K562 (cell line): ENCODE results near the gene PRRG1. TPM values are rescaled to one million over a fixed set of nuclear protein-coding genes. Genes with fewer than 3 reads are reported as not detected.

Source experiments
- ATAC-seq: fragments of 200-7000 bp; cut with Tn5 transposase; 3 replicates; pipeline ENCODE4 v1.9.1; 2020; ENCODE audit warnings: moderate library complexity
- BruUV-seq: library from RNA; stranded (reverse); fragments of 400-500 nt; replicated peaks from 2 replicates; lab custom pipeline; 2021; lab: Mats Ljungman, UMichigan
- CTCF ChIA-PET: fragments of 300-600 bp; formaldehyde crosslinking; extraction: SDS; loops from one replicate; lab custom pipeline; 2021; ENCODE audit warnings: low intra/inter-chr PET ratio; lab: Yijun Ruan, JAX
- POLR2A ChIA-PET: fragments of 300-600, 350-650 bp; sonication (Branson Sonifier 250); formaldehyde crosslinking; extraction: SDS; loops from one replicate; lab custom pipeline; 2021; ENCODE audit warnings: antibody characterized with exemption, inconsistent platforms; lab: Yijun Ruan, JAX
- DNase-seq, 4 experiments: peaks; one replicate each; pipeline versions ENCODE4 v3.0.0 to v3.0.0-alpha.2; 2011 to 2018; ENCODE audit warnings: low spot score in 3 of 4, mixed read lengths in 3 of 4; ENCODE audit errors: extremely low read depth in 1 of 4
- FAIRE-seq: peaks from 2 replicates; lab custom pipeline; 2011; peaks lifted over from hg19 to GRCh38; lab: Jason Lieb, UNC
- H2AFZ ChIP-seq: 2 replicates; pipeline ENCODE4 v1.6.0; 2011; ENCODE audit warnings: low read depth, low read length, control low read depth, inconsistent platforms
- H3K27ac ChIP-seq: fragments of 200-600 bp; 3 replicates; pipeline ENCODE4 v1.8.0; 2011; ENCODE audit warnings: low read depth, mild to moderate bottlenecking, control low read depth, inconsistent platforms, low read length, moderate library complexity, mixed read lengths; ENCODE audit errors: extremely low read depth
- H3K27me3 ChIP-seq, 2 experiments: fragments of 300-600 bp in 1 of 2; 2 replicates in 1 of 2; 3 replicates in 1 of 2; pipeline versions ENCODE4 v1.6.0 to v1.8.0; 2011; ENCODE audit warnings: inconsistent platforms in 2 of 2, low read length in 2 of 2, mild to moderate bottlenecking in 1 of 2, mixed read lengths in 1 of 2, moderate library complexity in 1 of 2; ENCODE audit not compliant: control insufficient read depth in 2 of 2, insufficient read depth in 2 of 2
- H3K36me3 ChIP-seq: fragments of 300-600 bp; 3 replicates; pipeline ENCODE4 v1.8.0; 2011; ENCODE audit warnings: mild to moderate bottlenecking, low read length, inconsistent platforms; ENCODE audit not compliant: control insufficient read depth, insufficient read depth
- H3K4me1 ChIP-seq, 2 experiments: fragments of 200-600 bp in 1 of 2; replicated peaks in 1 of 2; 2 replicates in 1 of 2; 3 replicates in 1 of 2; pipeline versions ENCODE4 v1.5.1 to v1.8.0; 2011; ENCODE audit warnings: inconsistent platforms in 2 of 2, low read length in 2 of 2, mild to moderate bottlenecking in 1 of 2, mixed read lengths in 1 of 2, moderate library complexity in 1 of 2; ENCODE audit not compliant: control insufficient read depth in 2 of 2, insufficient read depth in 2 of 2
- H3K4me2 ChIP-seq: 2 replicates; pipeline ENCODE4 v1.6.1; 2011; ENCODE audit warnings: low read length, control low read depth, inconsistent platforms, mixed read lengths; ENCODE audit not compliant: insufficient read depth
- H3K4me3 ChIP-seq: fragments of 200-600 bp; sonication (generic), shearing (Covaris generic); 2 replicates; pipeline ENCODE4 v1.5.1; 2016; ENCODE audit warnings: control low read depth, inconsistent platforms
- H3K79me2 ChIP-seq: fragments of 200-600 bp; 3 replicates; pipeline ENCODE4 v1.8.0; 2011; ENCODE audit warnings: low read length, inconsistent platforms; ENCODE audit not compliant: control insufficient read depth, insufficient read depth
- H3K9ac ChIP-seq, 2 experiments: 2 replicates each; pipeline versions ENCODE4 v1.6.0 to v1.6.1; 2011; ENCODE audit warnings: low read depth in 2 of 2, low read length in 2 of 2, control low read depth in 1 of 2, inconsistent platforms in 1 of 2, mild to moderate bottlenecking in 1 of 2, mixed read lengths in 1 of 2; ENCODE audit not compliant: insufficient read depth in 1 of 2
- H3K9me1 ChIP-seq: one replicate; pipeline ENCODE4 v1.6.0; 2011; ENCODE audit warnings: inconsistent platforms, mild to moderate bottlenecking, low read length, moderate library complexity; ENCODE audit not compliant: control insufficient read depth, insufficient read depth
- H3K9me3 ChIP-seq: replicated peaks from 2 replicates; pipeline ENCODE4 v1.5.1; 2011; ENCODE audit warnings: low read depth, low read length, inconsistent platforms; ENCODE audit not compliant: control insufficient read depth, insufficient read depth
- H4K20me1 ChIP-seq: replicated peaks from 2 replicates; pipeline ENCODE4 v1.6.1; 2011; ENCODE audit warnings: low read length, inconsistent platforms, mixed read lengths; ENCODE audit not compliant: control insufficient read depth, insufficient read depth
- E2F4 ChIP-seq: sonication (generic); formaldehyde crosslinking; IDR thresholded peaks from 2 replicates; pipeline ENCODE4 v1.8.0; 2022; ENCODE audit warnings: mild to moderate bottlenecking, low read depth, missing genetic modification reagents
- FOXA1 ChIP-seq: fragments of 450-650 bp; IDR thresholded peaks from 2 replicates; pipeline ENCODE4 v1.6.1; 2016; ENCODE audit warnings: mild to moderate bottlenecking, borderline replicate concordance
- GABPA ChIP-seq: fragments of 200-800 bp; sonication (Bioruptor generic); conservative IDR thresholded peaks from 2 replicates; pipeline ENCODE4 v1.6.1; 2016; ENCODE audit warnings: low read depth, missing genetic modification characterization, missing compliant biosample characterization
- NCOA6 ChIP-seq: fragments of 450-650 bp; IDR thresholded peaks from 2 replicates; pipeline ENCODE4 v1.6.1; 2017; ENCODE audit warnings: mild to moderate bottlenecking
- SREBF1 ChIP-seq: fragments of 150-350 bp; IDR thresholded peaks from 2 replicates; pipeline ENCODE4 v1.6.1; 2014; ENCODE audit warnings: antibody characterized with exemption, low read depth, low read length, borderline replicate concordance
- XRCC3 ChIP-seq: fragments of 450-650 bp; IDR thresholded peaks from 2 replicates; pipeline ENCODE4 v1.6.1; 2017; ENCODE audit warnings: mild to moderate bottlenecking, moderate library complexity
- ZNF143 ChIP-seq: sonication (generic); formaldehyde crosslinking; IDR thresholded peaks from 2 replicates; pipeline ENCODE4 v1.9.0; 2022; ENCODE audit warnings: mild to moderate bottlenecking, missing genetic modification reagents
- ZNF408 ChIP-seq: fragments of 250-450 bp; sonication (Bioruptor Pico); IDR thresholded peaks from 2 replicates; pipeline ENCODE4 v1.4.0; 2020; ENCODE audit warnings: low read depth, mild to moderate bottlenecking, moderate library complexity
- WGBS: fragments of 100-300 bp; shearing (Covaris generic); methylation state at CpG from one replicate; pipeline ENCODE4 v1.1.6; 2016; ENCODE audit warnings: low coverage, mixed read lengths; ENCODE audit not compliant: insufficient coverage; ENCODE audit errors: missing lambda C conversion rate; 5-methylcytosine and 5-hydroxymethylcytosine counted together
- in situ Hi-C: fragments of 300-500 bp; cut with MboI; formaldehyde crosslinking; loops from 4 replicates; pipeline ENCODE4 v1.15.0; 2018; ENCODE audit warnings: inconsistent platforms, mixed read lengths
- intact Hi-C: fragments of 100-400 bp; cut with micrococcal nuclease; formaldehyde crosslinking; loops from 2 replicates; pipeline ENCODE4 v1.14.2; 2022
- polyA plus RNA-seq, 8 experiments: library from polyadenylated mRNA; depleted of rRNA in 4 of 8; stranded (reverse) in 5 of 8; unstranded in 3 of 8; fragments of >200 nt; fragmentation: Nextera tagmentation in 2 of 8; fragmentation: Illumina TruSeq in 1 of 8; extraction: Ambion mirVana in 2 of 8; extraction: Trizol in 1 of 8; gene quantifications; 2 replicates each; pipeline versions ENCODE4 v1.2.1 to v1.2.3, GENCODE V29; 2011 to 2014; ENCODE audit warnings: inconsistent platforms in 1 of 8, missing spikeins in 1 of 8
- total RNA-seq, 7 experiments: library from RNA; depleted of rRNA in 6 of 7; stranded (reverse); fragments of >200 nt in 6 of 7; fragmentation: Illumina TruSeq in 2 of 7; extraction: Trizol in 2 of 7; gene quantifications; 2 replicates each; pipeline versions ENCODE4 v1.2.1 to v1.2.3, GENCODE V29; 2011 to 2021; ENCODE audit warnings: low replicate concordance in 1 of 7

PRRG1 gene
- total and polyA plus RNA-seq, 9 of the 15 experiments (the other 6 are each of a cell fraction or from before 2014, with no cell fraction given) = 1.7 to 11.8 (median 4.2) TPM

GRCh38 chrX:37409278-37409677 lies 60.1 kb downstream of the PRRG1 start:
- CTCF ChIA-PET = no interaction called here
- no peak for TF ChIP-seq XRCC3
- TF ChIP-seq GABPA = no peak
- no peak for TF ChIP-seq ZNF143 (CRISPR knock-in tag)
- no peak for TF ChIP-seq NCOA6
- TF ChIP-seq E2F4 (CRISPR knock-in tag) = no peak
- TF ChIP-seq ZNF408 (CRISPR knock-in tag) = no peak
- TF ChIP-seq SREBF1 = no peak
- TF ChIP-seq FOXA1 = no peak
- intact Hi-C loops = no loop called here

More at GRCh38 chrX:37409278-37409677, 60.1 kb downstream of the PRRG1 start:
- Histone ChIP-seq H3K4me1 (0 out of 5 replicates have a peak, but pooled peaks cover 0 to 3% of the 10 kb centered on the region in 2 experiments), H2AFZ (no peak overlapping the region), H3K79me2 (no peaks in the 10 kb centered on the region), H3K36me3 (no peaks in the 10 kb centered on the region), H3K27ac (no peak overlapping the region), H3K9me1 (no peaks in the 10 kb centered on the region), H4K20me1 (no peaks in the 10 kb centered on the region), H3K4me2 (no peak overlapping the region), H3K9ac (no peak overlapping the region), H3K4me3 (no peak overlapping the region), H3K9me3 (no peaks in the 10 kb centered on the region), H3K27me3 (no peaks in the 10 kb centered on the region)
- FAIRE-seq = no peak
- BruUV-seq = no TSS peak
- in situ Hi-C loops = no loop called here
- peak in 1 of 4 experiments; percentile 0 for DNase-seq
- ATAC-seq = no peak
- POLR2A ChIA-PET = no interaction called here
- 26% methylated on average over 2 of the region's 2 CpGs for WGBS
